ENCODE results near the gene FXYD3.

FXYD3 gene

DNA sequence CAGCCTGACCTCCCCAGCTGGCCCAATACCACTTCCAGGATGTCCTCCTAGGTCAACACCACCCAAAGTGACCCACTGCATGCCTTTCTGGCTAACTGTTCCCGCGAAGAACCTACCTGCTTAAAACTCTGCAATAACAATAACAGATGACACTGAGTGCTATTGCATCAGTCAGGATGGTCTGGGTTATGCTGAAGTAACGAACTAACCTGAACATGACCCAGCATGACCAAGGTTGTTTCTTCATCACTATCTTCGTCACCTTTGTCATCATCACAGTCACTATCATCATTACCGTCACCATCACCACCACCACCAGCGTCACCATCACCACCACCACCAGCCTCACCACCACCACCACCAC lies 10.6 kb upstream of the FXYD3 start:
- Histone ChIP-seq H3K4me3 (no peak overlapping the region), H3K27me3 (peaks cover 0 to 13% of the 10 kb centered on the region in 2 donors), H3K4me1 (no peaks in the 10 kb centered on the region), H3K9me3 (no peaks in the 10 kb centered on the region), H3K36me3 (no peaks in the 10 kb centered on the region), H3K27ac (no peak overlapping the region)
- intact Hi-C loops (cut with DNase I; ENCODE audit: low total_unique reads), result no loop called here
- no peak for DNase-seq
- TF ChIP-seq, protein P1, sequence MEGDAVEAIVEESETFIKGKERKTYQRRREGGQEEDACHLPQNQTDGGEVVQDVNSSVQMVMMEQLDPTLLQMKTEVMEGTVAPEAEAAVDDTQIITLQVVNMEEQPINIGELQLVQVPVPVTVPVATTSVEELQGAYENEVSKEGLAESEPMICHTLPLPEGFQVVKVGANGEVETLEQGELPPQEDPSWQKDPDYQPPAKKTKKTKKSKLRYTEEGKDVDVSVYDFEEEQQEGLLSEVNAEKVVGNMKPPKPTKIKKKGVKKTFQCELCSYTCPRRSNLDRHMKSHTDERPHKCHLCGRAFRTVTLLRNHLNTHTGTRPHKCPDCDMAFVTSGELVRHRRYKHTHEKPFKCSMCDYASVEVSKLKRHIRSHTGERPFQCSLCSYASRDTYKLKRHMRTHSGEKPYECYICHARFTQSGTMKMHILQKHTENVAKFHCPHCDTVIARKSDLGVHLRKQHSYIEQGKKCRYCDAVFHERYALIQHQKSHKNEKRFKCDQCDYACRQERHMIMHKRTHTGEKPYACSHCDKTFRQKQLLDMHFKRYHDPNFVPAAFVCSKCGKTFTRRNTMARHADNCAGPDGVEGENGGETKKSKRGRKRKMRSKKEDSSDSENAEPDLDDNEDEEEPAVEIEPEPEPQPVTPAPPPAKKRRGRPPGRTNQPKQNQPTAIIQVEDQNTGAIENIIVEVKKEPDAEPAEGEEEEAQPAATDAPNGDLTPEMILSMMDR (IDR thresholded peaks at IDR 0.05), result no peak

DNA sequence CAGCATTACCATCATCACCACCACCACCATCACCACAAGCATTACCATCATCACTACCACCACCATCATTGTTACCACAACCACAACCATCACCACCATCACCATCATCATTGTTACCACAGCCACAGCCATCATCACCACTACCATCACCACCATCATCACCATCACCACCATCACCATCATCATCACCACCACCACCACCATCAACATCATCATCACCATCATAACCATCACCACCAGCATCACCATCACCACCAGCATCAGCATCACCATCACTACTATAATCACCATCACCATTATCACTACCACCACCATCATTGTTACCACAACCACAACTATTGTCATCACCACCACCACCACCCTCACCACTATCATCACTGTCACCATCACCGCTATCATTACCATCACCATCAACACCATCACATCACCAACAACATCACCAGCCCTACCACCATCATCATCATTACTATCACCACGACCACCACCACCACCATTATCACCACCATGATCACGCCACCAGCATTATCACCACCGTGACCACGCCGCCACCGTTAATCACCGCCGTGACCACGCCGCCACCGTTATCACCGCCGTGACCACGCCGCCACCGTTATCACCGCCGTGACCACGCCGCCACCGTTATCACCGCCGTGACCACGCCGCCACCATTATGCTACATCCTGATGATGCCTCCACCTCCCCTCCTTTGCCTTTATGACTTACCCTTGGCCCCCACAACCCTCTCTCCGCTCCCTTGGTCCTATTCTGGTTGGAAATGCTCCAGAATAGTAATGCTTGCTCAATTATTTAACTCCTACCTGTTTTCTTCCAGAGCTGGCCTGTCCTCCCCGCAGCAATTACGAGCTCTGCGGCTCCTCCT lies 10.0 kb upstream of the FXYD3 start:
- Histone ChIP-seq H3K4me3 (no peak overlapping the region), H3K27me3 (peaks cover 0 to 13% of the 10 kb centered on the region in 2 donors), H3K36me3 (no peaks in the 10 kb centered on the region), H3K9me3 (no peaks in the 10 kb centered on the region), H3K27ac (no peak overlapping the region), H3K4me1 (no peaks in the 10 kb centered on the region)
- TF ChIP-seq, protein P1 (IDR thresholded peaks at IDR 0.05), result no peak
- no peak for DNase-seq
- intact Hi-C loops (cut with DNase I; ENCODE audit: low total_unique reads), result no loop called here

DNA sequence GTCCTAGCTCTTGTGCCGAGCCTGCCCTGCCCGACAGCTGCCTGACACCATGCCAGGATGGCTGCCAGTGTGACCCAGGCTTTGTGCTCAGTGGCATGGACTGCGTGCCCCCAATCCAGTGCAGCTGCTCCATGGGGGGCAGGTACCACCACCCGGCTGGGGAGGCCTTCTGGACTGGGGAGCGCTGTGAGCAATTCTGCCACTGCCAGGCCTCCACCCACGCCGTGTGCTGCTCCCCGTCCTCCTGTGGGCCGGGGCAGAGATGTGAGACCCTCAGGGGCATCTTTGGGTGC lies 9.4 kb upstream of the FXYD3 start:
- DNase-seq, result no peak
- Histone ChIP-seq H3K27ac (no peak overlapping the region), H3K9me3 (no peaks in the 10 kb centered on the region), H3K27me3 (peaks cover 0 to 10% of the 10 kb centered on the region in 2 donors), H3K4me3 (no peak overlapping the region), H3K4me1 (no peaks in the 10 kb centered on the region), H3K36me3 (no peaks in the 10 kb centered on the region)
- TF ChIP-seq, protein P1 (IDR thresholded peaks at IDR 0.05), result no peak
- intact Hi-C loops (cut with DNase I; ENCODE audit: low total_unique reads), result no loop called here

DNA sequence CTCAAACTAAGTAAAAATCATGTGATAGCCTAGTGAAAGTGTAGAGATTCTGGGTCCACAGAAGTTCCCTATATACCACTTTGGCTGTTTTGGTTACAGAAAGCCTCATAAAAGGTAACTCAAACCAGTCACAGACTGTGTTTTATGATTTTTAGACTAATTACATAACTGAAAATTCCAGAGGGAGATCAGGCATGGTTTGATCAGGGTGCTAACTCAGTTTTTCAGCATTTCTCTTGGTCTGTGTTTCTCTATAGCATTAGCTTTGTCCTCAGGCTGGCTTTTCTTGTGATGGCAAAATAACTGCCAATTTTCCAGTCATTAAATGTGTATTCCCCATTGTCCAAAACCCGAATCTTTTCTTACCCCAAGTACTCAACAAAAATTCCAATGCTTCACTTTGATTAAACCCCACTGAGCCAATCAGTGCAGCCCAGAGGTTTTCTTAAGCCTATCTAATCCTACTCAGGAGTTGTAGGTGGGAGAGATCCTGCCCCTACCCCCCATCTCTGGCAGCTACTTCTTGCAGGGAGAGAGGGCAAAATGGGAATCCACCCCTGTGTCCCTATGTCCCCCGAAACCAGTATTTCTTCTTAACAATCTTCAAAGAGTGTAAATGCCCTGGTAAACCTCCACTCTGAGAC lies 8.6 kb upstream of the FXYD3 start:
- intact Hi-C loops (cut with DNase I; ENCODE audit: low total_unique reads), result no loop called here
- Histone ChIP-seq H3K4me1 (no peaks in the 10 kb centered on the region), H3K9me3 (no peaks in the 10 kb centered on the region), H3K27me3 (peaks cover 0 to 10% of the 10 kb centered on the region in 2 donors), H3K36me3 (no peaks in the 10 kb centered on the region), H3K4me3 (no peak overlapping the region), H3K27ac (no peak overlapping the region)
- TF ChIP-seq, protein P1 (IDR thresholded peaks at IDR 0.05), result no peak
- no peak for DNase-seq

DNA sequence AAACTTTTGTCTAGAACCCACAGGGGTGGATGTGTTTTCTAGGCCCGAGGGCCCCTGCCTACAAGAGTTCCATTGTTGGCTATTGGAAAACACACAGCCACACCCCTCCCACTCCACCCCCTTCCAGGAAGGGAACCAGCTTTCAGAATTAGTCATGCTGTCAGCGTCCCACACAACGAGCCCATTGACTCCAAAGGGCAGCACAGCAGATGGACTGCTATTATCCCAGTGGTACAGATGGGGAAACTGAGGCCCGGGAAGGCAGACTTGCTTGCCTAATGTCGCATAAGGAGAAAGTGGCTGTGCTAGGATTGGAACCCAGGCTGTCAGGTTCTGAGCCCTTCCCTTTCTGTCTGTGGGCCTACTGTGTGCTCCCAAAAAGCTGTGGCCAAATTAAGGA lies 8.1 kb upstream of the FXYD3 start:
- TF ChIP-seq, protein P1 (IDR thresholded peaks at IDR 0.05), result no peak
- no peak overlapping the region for H3K27ac ChIP-seq
- no peak overlapping the region for H3K4me3 ChIP-seq
- H3K4me1 ChIP-seq, result no peaks in the 10 kb centered on the region
- H3K9me3 ChIP-seq, result no peaks in the 10 kb centered on the region
- peaks cover 0 to 10% of the 10 kb centered on the region in 2 donors for H3K27me3 ChIP-seq
- no peak for DNase-seq
- no peaks in the 10 kb centered on the region for H3K36me3 ChIP-seq
- intact Hi-C loops (cut with DNase I; ENCODE audit: low total_unique reads), result no loop called here

All from tibial artery (tissue), 4 donors.